ENCODE results near the gene CYP2C8.
"Not testable (repeated sequence)": the region's sequence is repeated elsewhere in the genome, so short reads cannot be mapped to it uniquely, and the experiment has no call there.

The CYP2C8 gene

GRCh38 chr10:95069286-95069685 lies at the start of gene CYP2C8:
CYP2C8 (minus strand) TSS chr10:95069497; CDS start chr10:95069402, 95 bp downstream.
- DNase-seq, result no peak

GRCh38 chr10:95116869-95117269 lies 47.6 kb upstream of the CYP2C8 start:
- DNase-seq, result no peak

GRCh38 chr10:95110823-95111222 lies 41.5 kb upstream of the CYP2C8 start:
- not testable (repeated sequence) for DNase-seq

GRCh38 chr10:95097805-95098204 lies 28.5 kb upstream of the CYP2C8 start:
- DNase-seq, result no peak

GRCh38 chr10:95096143-95096542 lies 26.8 kb upstream of the CYP2C8 start:
- no peak for DNase-seq

GRCh38 chr10:95079626-95080025 lies 10.3 kb upstream of the CYP2C8 start:
- DNase-seq, result not testable (repeated sequence)

GRCh38 chr10:95077556-95077955 lies 8.3 kb upstream of the CYP2C8 start:
- DNase-seq, result no peak

- no peak for DNase-seq
These were observed 1.9 kb upstream of the CYP2C8 start for GRCh38 chr10:95071107-95071660.

GRCh38 chr10:95064125-95064524 lies 5.2 kb downstream of the CYP2C8 start:
- DNase-seq, result not testable (repeated sequence)

GRCh38 chr10:95056744-95057363 lies 12.4 kb downstream of the CYP2C8 start:
- DNase-seq, result no peak

GRCh38 chr10:95049919-95050318 lies 19.4 kb downstream of the CYP2C8 start:
- no peak for DNase-seq

- no peak for DNase-seq
These were observed 21.1 kb downstream of the CYP2C8 start for GRCh38 chr10:95048206-95048605.

GRCh38 chr10:95039281-95039680 lies 30.0 kb downstream of the CYP2C8 start:
- no peak for DNase-seq

GRCh38 chr10:95035332-95036295 lies 33.7 kb downstream of the CYP2C8 start:
- no peak for DNase-seq

- DNase-seq, result no peak
These were observed 34.9 kb downstream of the CYP2C8 start for GRCh38 chr10:95034401-95034800.

GRCh38 chr10:95031656-95032055 lies 37.6 kb downstream of the CYP2C8 start:
- DNase-seq, result no peak

GRCh38 chr10:95026461-95026860 lies 42.8 kb downstream of the CYP2C8 start:
- no peak for DNase-seq

- DNase-seq, result no peak
These were observed 71.5 kb downstream of the CYP2C8 start for GRCh38 chr10:94997741-94998174.

GRCh38 chr10:94992811-94993210 lies 76.5 kb downstream of the CYP2C8 start:
- no peak for DNase-seq

GRCh38 chr10:94991243-94991888 lies 77.9 kb downstream of the CYP2C8 start:
- no peak for DNase-seq

- DNase-seq, result no peak
These were observed 80.1 kb downstream of the CYP2C8 start for GRCh38 chr10:94989192-94989591.

Data from CD4-positive, alpha-beta T cell treated with Interleukin-4 for 4 hours (primary cell).